CD4-positive, alpha-beta T cell treated with Interleukin-1 beta for 1 hour (primary cell): ENCODE measurements around the gene PRIM1.
"Not testable (repeated sequence)": the region's sequence is repeated elsewhere in the genome, so short reads cannot be mapped to it uniquely, and the experiment has no call there.

ENCODE experiments used
- DNase-seq, 2 donors: peaks; one replicate each; pipeline ENCODE4 v3.0.0-alpha.2; 2020 to 2022

The PRIM1 gene

GRCh38 chr12:56751712-56752598 lies at the start of gene PRIM1:
Gene PRIM1 (minus strand): TSS chr12:56752323. CDS start chr12:56752298, 25 bp downstream.
- DNase-seq: peak; percentile 83 to 85

- DNase-seq: no peak
Measured at GRCh38 chr12:56800221-56800620, 48.1 kb upstream of the PRIM1 start.

- not testable (repeated sequence) for DNase-seq
Measured at GRCh38 chr12:56799345-56799744, 47.2 kb upstream of the PRIM1 start.

- DNase-seq: not testable (repeated sequence)
Measured at GRCh38 chr12:56795791-56796190, 43.7 kb upstream of the PRIM1 start.

GRCh38 chr12:56795046-56795562 lies 43.0 kb upstream of the PRIM1 start:
- not testable (repeated sequence) for DNase-seq

GRCh38 chr12:56793124-56793523 lies 41.0 kb upstream of the PRIM1 start:
- not testable (repeated sequence) for DNase-seq

GRCh38 chr12:56792678-56793077 lies 40.6 kb upstream of the PRIM1 start:
- DNase-seq: no peak

- not testable (repeated sequence) for DNase-seq
Measured at GRCh38 chr12:56789429-56789828, 37.3 kb upstream of the PRIM1 start.

GRCh38 chr12:56787498-56787897 lies 35.4 kb upstream of the PRIM1 start:
- DNase-seq: no peak

GRCh38 chr12:56785874-56786273 lies 33.8 kb upstream of the PRIM1 start:
- no peak for DNase-seq

- DNase-seq: no peak
Measured at GRCh38 chr12:56785141-56785865, 33.2 kb upstream of the PRIM1 start.

- DNase-seq: no peak
Measured at GRCh38 chr12:56781726-56782125, 29.6 kb upstream of the PRIM1 start.

- no peak for DNase-seq
Measured at GRCh38 chr12:56778756-56779155, 26.6 kb upstream of the PRIM1 start.

- no peak for DNase-seq
Measured at GRCh38 chr12:56776654-56777053, 24.5 kb upstream of the PRIM1 start.

GRCh38 chr12:56775638-56776037 lies 23.5 kb upstream of the PRIM1 start:
- DNase-seq: no peak

GRCh38 chr12:56773113-56773512 lies 21.0 kb upstream of the PRIM1 start:
- no peak for DNase-seq

GRCh38 chr12:56772625-56773024 lies 20.5 kb upstream of the PRIM1 start:
- no peak for DNase-seq

- DNase-seq: no peak
Measured at GRCh38 chr12:56769868-56770267, 17.7 kb upstream of the PRIM1 start.

- DNase-seq: no peak
Measured at GRCh38 chr12:56768424-56768823, 16.3 kb upstream of the PRIM1 start.

- peak in 1 of 2 donors; percentile 32 for DNase-seq
Measured at GRCh38 chr12:56766535-56766934, 14.4 kb upstream of the PRIM1 start.

- DNase-seq: no peak
Measured at GRCh38 chr12:56763753-56764657, 11.9 kb upstream of the PRIM1 start.

- DNase-seq: no peak
Measured at GRCh38 chr12:56761812-56762211, 9.7 kb upstream of the PRIM1 start.

- no peak for DNase-seq
Measured at GRCh38 chr12:56760460-56760859, 8.3 kb upstream of the PRIM1 start.
